GM18951 (cell line): ENCODE results near the gene VIL1.

Experiments
- POLR2A ChIP-seq: IDR thresholded peaks from 4 replicates; pipeline ENCODE4 v1.6.1; 2011; ENCODE audit warnings: mild to moderate bottlenecking; ENCODE audit not compliant: insufficient read length, insufficient read depth; ENCODE audit errors: extremely low read depth
- in situ Hi-C: fragments of 300-500 bp; cut with MboI; formaldehyde crosslinking; loops from one replicate; pipeline ENCODE4 v1.12.0; 2022; ENCODE audit warnings: low sequenced_read_pairs, mixed read lengths, inconsistent platforms; ENCODE audit not compliant: unreplicated experiment

Gene VIL1

GRCh38 chr2:218447072-218447471 lies 28.1 kb downstream of the VIL1 start:
- in situ Hi-C loops: no loop called here
- no peak for TF ChIP-seq POLR2A

- no peak for TF ChIP-seq POLR2A
- in situ Hi-C loops: no loop called here
These were observed 30.0 kb downstream of the VIL1 start for GRCh38 chr2:218448934-218449333.

GRCh38 chr2:218452079-218452478 lies 33.2 kb downstream of the VIL1 start:
- in situ Hi-C loops: no loop called here
- TF ChIP-seq POLR2A: no peak

GRCh38 chr2:218456849-218457248 lies 37.9 kb downstream of the VIL1 start:
- TF ChIP-seq POLR2A: no peak
- in situ Hi-C loops: no loop called here

- in situ Hi-C loops: no loop called here
- TF ChIP-seq POLR2A: no peak
These were observed 39.7 kb downstream of the VIL1 start for GRCh38 chr2:218458598-218458997.

GRCh38 chr2:218465987-218466633 lies 47.2 kb downstream of the VIL1 start:
- in situ Hi-C loops: no loop called here
- no peak for TF ChIP-seq POLR2A

GRCh38 chr2:218470448-218470847 lies 51.5 kb downstream of the VIL1 start:
- no peak for TF ChIP-seq POLR2A
- in situ Hi-C loops: no loop called here

- no peak for TF ChIP-seq POLR2A
- in situ Hi-C loops: no loop called here
These were observed 52.1 kb downstream of the VIL1 start for GRCh38 chr2:218471036-218471435.

- in situ Hi-C loops: no loop called here
- TF ChIP-seq POLR2A: no peak
These were observed 53.1 kb downstream of the VIL1 start for GRCh38 chr2:218471982-218472381.

GRCh38 chr2:218472988-218473387 lies 54.1 kb downstream of the VIL1 start:
- in situ Hi-C loops: no loop called here
- TF ChIP-seq POLR2A: no peak

- no peak for TF ChIP-seq POLR2A
- in situ Hi-C loops: no loop called here
These were observed 55.6 kb downstream of the VIL1 start for GRCh38 chr2:218474527-218474926.

- in situ Hi-C loops: no loop called here
- TF ChIP-seq POLR2A: no peak
These were observed 57.8 kb downstream of the VIL1 start for GRCh38 chr2:218476676-218477075.

- TF ChIP-seq POLR2A: no peak
- in situ Hi-C loops: no loop called here
These were observed 58.3 kb downstream of the VIL1 start for GRCh38 chr2:218477247-218477646.

GRCh38 chr2:218478544-218478943 lies 59.6 kb downstream of the VIL1 start:
- TF ChIP-seq POLR2A: no peak
- in situ Hi-C loops: no loop called here

GRCh38 chr2:218479595-218479994 lies 60.7 kb downstream of the VIL1 start:
- TF ChIP-seq POLR2A: no peak
- in situ Hi-C loops: no loop called here
